Loucy (cell line): Measurements from ENCODE around the gene UBE2F.
"Not testable (repeated sequence)": the region's sequence is repeated elsewhere in the genome, so short reads cannot be mapped to it uniquely, and the experiment has no call there.

Experiments used
- H2AFZ ChIP-seq: fragments of 200-600 bp; sonication (generic); 2 replicates; pipeline ENCODE4 v1.6.0; 2016; ENCODE audit warnings: antibody characterized with exemption, mild to moderate bottlenecking, low read length, moderate library complexity
- H3F3A ChIP-seq: fragments of 200-600 bp; 2 replicates; pipeline ENCODE4 v1.6.0; 2016; ENCODE audit warnings: antibody characterized with exemption, low read depth, mild to moderate bottlenecking
- H3K27me3 ChIP-seq: fragments of 200-600 bp; sonication (generic); 2 replicates; pipeline ENCODE4 v1.6.1; 2014; ENCODE audit warnings: low read length, mild to moderate bottlenecking; ENCODE audit not compliant: insufficient read depth, poor library complexity, severe bottlenecking
- H3K36me3 ChIP-seq: fragments of 200-600 bp; sonication (generic); 2 replicates; pipeline ENCODE4 v1.6.1; 2016; ENCODE audit warnings: low read length; ENCODE audit not compliant: insufficient read depth
- H3K4me1 ChIP-seq: fragments of 200-600 bp; sonication (generic); 2 replicates; pipeline ENCODE4 v1.5.1; 2014; ENCODE audit warnings: low read length, mild to moderate bottlenecking; ENCODE audit not compliant: insufficient read depth, poor library complexity, severe bottlenecking
- H3K4me2 ChIP-seq: fragments of 200-600 bp; sonication (generic); 2 replicates; pipeline ENCODE4 v1.6.0; 2014; ENCODE audit warnings: antibody characterized with exemption, low read length, low read depth, mild to moderate bottlenecking; ENCODE audit not compliant: poor library complexity, severe bottlenecking
- H3K4me3 ChIP-seq: fragments of 200-600 bp; sonication (generic); 2 replicates; pipeline ENCODE4 v1.5.1; 2014; ENCODE audit warnings: low read length, mild to moderate bottlenecking, mixed read lengths; ENCODE audit not compliant: poor library complexity, severe bottlenecking
- H3K79me2 ChIP-seq: fragments of 200-600 bp; sonication (generic); 2 replicates; pipeline ENCODE4 v1.6.1; 2014; ENCODE audit warnings: low read length; ENCODE audit not compliant: insufficient read depth
- H3K9ac ChIP-seq: fragments of 200-600 bp; sonication (generic); 2 replicates; pipeline ENCODE4 v1.6.0; 2014; ENCODE audit warnings: mild to moderate bottlenecking, low read depth, low read length, moderate library complexity; ENCODE audit not compliant: poor library complexity, severe bottlenecking
- H3K9me2 ChIP-seq: fragments of 200-600 bp; sonication (generic); replicated peaks from 2 replicates; pipeline ENCODE4 v1.6.1; 2016; ENCODE audit warnings: low read depth, low read length, mixed read lengths
- H3K9me3 ChIP-seq: fragments of 200-600 bp; sonication (generic); 2 replicates; pipeline ENCODE4 v1.6.1; 2014; ENCODE audit warnings: mild to moderate bottlenecking, antibody characterized with exemption, low read length, low read depth; ENCODE audit not compliant: insufficient read depth
- H4K20me1 ChIP-seq: fragments of 200-600 bp; sonication (generic); 2 replicates; pipeline ENCODE4 v1.6.0; 2014; ENCODE audit warnings: antibody characterized with exemption, low read length, mild to moderate bottlenecking; ENCODE audit not compliant: insufficient read depth, poor library complexity, severe bottlenecking
- EZH2phosphoT487 ChIP-seq: fragments of 200-600 bp; IDR thresholded peaks from 2 replicates; pipeline ENCODE4 v1.6.1; 2018; ENCODE audit warnings: antibody characterized with exemption, mild to moderate bottlenecking, moderate library complexity, borderline replicate concordance
- TF ChIP-seq, protein P1 (sequence below): fragments of 200-600 bp; sonication (generic); conservative IDR thresholded peaks from 2 replicates; pipeline ENCODE4 v1.5.1; 2014; ENCODE audit warnings: mild to moderate bottlenecking, antibody characterized with exemption, low read length

The UBE2F gene

DNA sequence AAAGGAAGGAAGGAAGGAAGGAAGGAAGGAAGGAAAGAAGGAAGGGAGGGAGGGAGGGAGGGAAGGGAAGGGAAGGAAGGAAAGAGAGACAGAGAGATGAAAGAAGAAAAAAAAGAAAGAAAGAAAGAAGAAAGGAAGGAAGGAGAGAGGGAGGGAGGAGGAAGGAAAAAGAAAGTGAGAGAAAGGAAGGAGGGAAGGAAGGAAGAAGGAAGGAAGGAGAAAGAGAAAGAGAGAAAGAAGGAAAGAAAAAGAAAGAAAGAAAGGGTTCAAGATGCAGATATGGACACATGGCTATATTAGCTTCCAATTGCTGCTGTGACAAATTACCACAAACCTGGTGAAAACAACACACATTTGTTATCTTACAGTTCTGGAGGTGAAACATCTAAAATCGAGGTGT, 20.4 kb upstream of the UBE2F start:
- Histone ChIP-seq H3K9me2 (no peaks in the 10 kb centered on the region), H3K9ac (no peak overlapping the region)

DNA sequence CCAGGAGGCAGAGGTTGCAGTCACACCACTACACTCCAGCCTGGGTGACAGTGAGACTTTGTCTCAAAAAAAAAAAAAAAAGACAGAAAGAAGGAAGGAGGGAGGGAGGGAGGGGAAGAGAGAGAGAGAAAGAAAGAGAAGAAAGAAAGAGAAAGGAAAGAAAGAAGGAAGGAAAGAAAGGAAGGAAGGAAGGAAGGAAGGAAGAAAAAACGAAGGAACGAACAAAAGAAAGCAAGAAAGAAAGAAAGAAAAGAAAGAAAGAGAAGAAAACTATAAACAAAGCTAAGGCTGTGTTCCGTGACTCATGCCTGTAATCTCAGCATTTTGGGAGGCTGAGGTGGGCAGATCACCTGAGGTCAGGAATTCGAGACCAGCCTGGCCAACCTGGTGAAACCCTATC, 15.5 kb upstream of the UBE2F start:
- H3K9ac ChIP-seq, H3K4me3 ChIP-seq, H2AFZ ChIP-seq, H3K36me3 ChIP-seq, H3F3A ChIP-seq, H4K20me1 ChIP-seq, H3K9me2 ChIP-seq, H3K9me3 ChIP-seq, H3K79me2 ChIP-seq, H3K27me3 ChIP-seq, H3K4me1 ChIP-seq, H3K4me2 ChIP-seq: not testable (repeated sequence)

More for the DNA sequence above, 20.4 kb upstream of the UBE2F start:
- peaks cover 28% of the 10 kb centered on the region for H3K4me1 ChIP-seq
- no peak for TF ChIP-seq EZH2phosphoT487
- TF ChIP-seq, protein P1, sequence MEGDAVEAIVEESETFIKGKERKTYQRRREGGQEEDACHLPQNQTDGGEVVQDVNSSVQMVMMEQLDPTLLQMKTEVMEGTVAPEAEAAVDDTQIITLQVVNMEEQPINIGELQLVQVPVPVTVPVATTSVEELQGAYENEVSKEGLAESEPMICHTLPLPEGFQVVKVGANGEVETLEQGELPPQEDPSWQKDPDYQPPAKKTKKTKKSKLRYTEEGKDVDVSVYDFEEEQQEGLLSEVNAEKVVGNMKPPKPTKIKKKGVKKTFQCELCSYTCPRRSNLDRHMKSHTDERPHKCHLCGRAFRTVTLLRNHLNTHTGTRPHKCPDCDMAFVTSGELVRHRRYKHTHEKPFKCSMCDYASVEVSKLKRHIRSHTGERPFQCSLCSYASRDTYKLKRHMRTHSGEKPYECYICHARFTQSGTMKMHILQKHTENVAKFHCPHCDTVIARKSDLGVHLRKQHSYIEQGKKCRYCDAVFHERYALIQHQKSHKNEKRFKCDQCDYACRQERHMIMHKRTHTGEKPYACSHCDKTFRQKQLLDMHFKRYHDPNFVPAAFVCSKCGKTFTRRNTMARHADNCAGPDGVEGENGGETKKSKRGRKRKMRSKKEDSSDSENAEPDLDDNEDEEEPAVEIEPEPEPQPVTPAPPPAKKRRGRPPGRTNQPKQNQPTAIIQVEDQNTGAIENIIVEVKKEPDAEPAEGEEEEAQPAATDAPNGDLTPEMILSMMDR = no peak
- peaks cover 8% of the 10 kb centered on the region; the same call in 1 of the 2 replicates for H3F3A ChIP-seq
- H3K36me3 ChIP-seq = no peaks in the 10 kb centered on the region
- no peak overlapping the region for H3K4me3 ChIP-seq
- no peaks in the 10 kb centered on the region for H4K20me1 ChIP-seq
- H3K4me2 ChIP-seq = no peak overlapping the region
- no peaks in the 10 kb centered on the region for H3K79me2 ChIP-seq
- no peak overlapping the region for H2AFZ ChIP-seq
- H3K27me3 ChIP-seq = no peaks in the 10 kb centered on the region
- peaks cover 25% of the 10 kb centered on the region; the same call in 1 of the 2 replicates for H3K9me3 ChIP-seq

DNA sequence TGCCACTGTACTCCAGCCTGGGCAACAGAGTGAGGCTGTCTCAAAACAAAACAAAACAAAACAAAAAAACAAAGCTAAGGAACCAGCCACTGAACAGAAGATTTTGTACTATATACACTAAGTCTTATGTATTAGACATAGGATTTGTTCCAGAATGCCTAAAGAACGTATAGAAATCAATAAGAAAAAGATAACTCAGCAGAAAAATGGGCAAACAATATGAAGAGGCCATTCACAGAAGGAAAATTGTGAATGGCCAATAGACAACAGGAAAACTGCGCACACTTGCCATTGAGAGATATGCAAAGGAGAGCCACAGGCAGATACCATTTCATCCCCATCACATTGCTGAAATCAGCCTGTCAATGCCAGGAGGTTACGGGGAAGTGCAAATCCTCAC, 14.9 kb upstream of the UBE2F start:
- Histone ChIP-seq H3K4me2 (no peak overlapping the region), H3K36me3 (no peaks in the 10 kb centered on the region), H3K27me3 (no peaks in the 10 kb centered on the region), H3F3A (no peaks in the 10 kb centered on the region), H4K20me1 (no peaks in the 10 kb centered on the region), H3K4me3 (no peak overlapping the region), H3K4me1 (peaks cover 4% of the 10 kb centered on the region), H2AFZ (no peak overlapping the region), H3K9me3 (no peaks in the 10 kb centered on the region), H3K9me2 (no peaks in the 10 kb centered on the region), H3K9ac (no peak overlapping the region), H3K79me2 (no peaks in the 10 kb centered on the region)
- no peak for TF ChIP-seq EZH2phosphoT487
- TF ChIP-seq, protein P1 = no peak

DNA sequence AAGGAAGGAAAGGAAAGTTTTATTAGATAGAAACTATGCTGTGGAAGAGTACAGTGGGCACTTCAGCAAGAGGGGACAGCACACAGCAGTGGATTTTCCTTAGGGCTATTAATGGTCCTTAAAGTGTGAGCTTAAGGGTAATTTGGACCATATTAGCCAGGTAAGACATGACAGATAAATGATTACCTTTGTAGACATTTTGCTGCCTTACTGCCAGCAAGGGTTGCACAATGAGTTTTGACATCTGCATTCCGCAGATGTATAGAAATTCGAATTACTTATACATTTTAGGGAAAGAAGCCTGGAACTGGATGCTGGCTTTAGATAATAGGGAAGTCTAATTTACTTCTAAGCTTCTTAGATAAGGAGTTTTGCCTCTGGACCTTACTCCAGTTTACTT, 14.0 kb upstream of the UBE2F start:
- no peaks in the 10 kb centered on the region for H3K79me2 ChIP-seq
- no peaks in the 10 kb centered on the region for H3F3A ChIP-seq
- no peak overlapping the region for H3K9ac ChIP-seq
- no peaks in the 10 kb centered on the region for H3K36me3 ChIP-seq
- H3K4me3 ChIP-seq = no peak overlapping the region
- H3K4me1 ChIP-seq = peaks cover 4% of the 10 kb centered on the region
- H3K9me2 ChIP-seq = no peaks in the 10 kb centered on the region
- no peaks in the 10 kb centered on the region for H4K20me1 ChIP-seq
- H3K4me2 ChIP-seq = no peak overlapping the region
- no peaks in the 10 kb centered on the region for H3K9me3 ChIP-seq
- no peak overlapping the region for H2AFZ ChIP-seq
- TF ChIP-seq, protein P1 = no peak
- no peak for TF ChIP-seq EZH2phosphoT487
- H3K27me3 ChIP-seq = no peaks in the 10 kb centered on the region
